T-helper 17 cell (primary cell): ENCODE results near the gene F2RL1. TPM values are rescaled to one million over a fixed set of nuclear protein-coding genes. Genes with fewer than 3 reads are reported as not detected.

Source experiments
- ATAC-seq: fragments of 150-1000 bp; cut with Tn5 transposase; 2 replicates; pipeline ENCODE4 v1.10.0; 2021; ENCODE audit warnings: mild to moderate bottlenecking, moderate library complexity
- DNase-seq, 3 donors: peaks; one replicate each; pipeline versions ENCODE4 v3.0.0 to v3.0.0-alpha.2; 2020 to 2021
- H3K9me3 ChIP-seq: one replicate; pipeline ENCODE4 v1.7.0; 2013; ENCODE audit warnings: low read length, mild to moderate bottlenecking; ENCODE audit not compliant: control insufficient read depth, poor library complexity, severe bottlenecking
- H3K27ac Mint-ChIP-seq: one replicate; pipeline ENCODE4 v1.8.0; 2022; ENCODE audit warnings: mild to moderate bottlenecking, moderate library complexity, mixed read lengths
- H3K27me3 Mint-ChIP-seq: one replicate; pipeline ENCODE4 v1.8.0; 2022; ENCODE audit warnings: mixed read lengths
- H3K36me3 Mint-ChIP-seq: one replicate; pipeline ENCODE4 v1.8.0; 2022; ENCODE audit warnings: low read depth, mixed read lengths
- H3K4me1 Mint-ChIP-seq: one replicate; pipeline ENCODE4 v1.8.0; 2022; ENCODE audit warnings: mild to moderate bottlenecking, mixed read lengths
- H3K4me3 Mint-ChIP-seq: one replicate; pipeline ENCODE4 v1.8.0; 2022; ENCODE audit warnings: mild to moderate bottlenecking, moderate library complexity, mixed read lengths
- total RNA-seq, 4 donors: library from RNA in 2 of 4; stranded (reverse) in 2 of 4; gene quantifications; one replicate each; pipeline ENCODE4 v1.2.3 and lab custom pipeline; 2022 to 2026

The F2RL1 gene
- total RNA-seq, 2 donors from 2014 or later = 0.94 to 1.1 TPM

DNA sequence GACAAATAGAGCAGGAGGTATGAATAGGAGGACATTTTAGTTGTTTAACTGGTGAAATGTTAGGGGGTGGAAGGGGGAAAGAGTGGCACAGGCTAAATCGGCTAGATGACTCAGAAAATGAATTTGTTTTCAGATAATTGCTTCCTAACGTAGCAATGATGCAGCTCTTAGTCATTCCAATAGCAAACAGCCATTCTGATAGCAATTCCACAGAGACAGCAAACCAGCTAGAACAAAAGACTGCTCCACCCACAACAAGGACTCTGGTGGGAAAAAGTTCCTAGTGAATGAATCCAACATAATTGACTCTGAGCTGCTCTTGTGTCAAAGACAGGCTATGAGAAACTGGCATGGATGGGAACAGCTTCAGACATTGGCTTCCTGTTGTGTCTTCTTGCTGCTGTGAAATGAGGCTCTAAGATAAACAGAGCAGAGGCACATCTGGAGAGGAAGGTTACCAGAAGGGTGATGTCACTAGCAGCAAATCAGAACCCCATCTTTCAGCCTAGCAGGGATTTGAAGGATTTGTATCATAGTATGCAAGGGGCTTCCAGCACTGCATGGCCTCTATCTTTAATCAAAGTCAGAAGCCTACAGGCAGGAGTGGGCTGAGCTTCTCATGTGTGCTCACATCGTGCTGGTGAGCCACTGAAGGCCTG is 28.1 kb upstream of the F2RL1 start:
- no peak overlapping the region for H3K4me3 Mint-ChIP-seq
- no peaks in the 10 kb centered on the region for H3K36me3 Mint-ChIP-seq
- peak overlapping the region; percentile 74 for H3K27ac Mint-ChIP-seq
- ATAC-seq = peak; percentile 78
- H3K27me3 Mint-ChIP-seq = no peaks in the 10 kb centered on the region
- H3K9me3 ChIP-seq = no peaks in the 10 kb centered on the region
- no peak for DNase-seq
- peaks cover 8% of the 10 kb centered on the region for H3K4me1 Mint-ChIP-seq

GRCh38 chr5:76791461-76791860 is 27.4 kb upstream of the F2RL1 start:
- peak overlapping the region; percentile 74 for H3K27ac Mint-ChIP-seq
- ATAC-seq = no peak
- no peaks in the 10 kb centered on the region for H3K36me3 Mint-ChIP-seq
- no peaks in the 10 kb centered on the region for H3K27me3 Mint-ChIP-seq
- no peaks in the 10 kb centered on the region for H3K9me3 ChIP-seq
- peaks cover 8% of the 10 kb centered on the region for H3K4me1 Mint-ChIP-seq
- H3K4me3 Mint-ChIP-seq = no peak overlapping the region
- DNase-seq = no peak

DNA sequence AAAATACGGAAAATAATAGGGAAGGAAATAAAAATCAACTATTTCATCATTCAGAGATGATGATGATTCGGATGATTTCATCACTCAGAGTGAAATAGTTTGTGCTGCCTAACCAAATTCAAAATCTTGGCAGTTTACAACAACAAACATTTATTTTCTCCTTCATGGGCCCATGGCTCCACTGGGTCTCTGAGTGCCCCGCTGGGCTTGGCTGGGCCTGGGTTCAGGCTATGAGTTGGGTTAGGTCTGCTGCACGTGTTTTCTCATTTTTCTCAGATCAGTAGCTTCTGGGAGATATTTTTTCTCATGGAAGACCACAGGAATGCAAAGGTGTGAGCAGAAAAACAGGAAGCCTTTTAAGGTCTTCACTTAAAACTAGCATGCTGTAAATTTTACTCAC is 24.0 kb upstream of the F2RL1 start:
- peaks cover 8% of the 10 kb centered on the region for H3K4me1 Mint-ChIP-seq
- no peaks in the 10 kb centered on the region for H3K9me3 ChIP-seq
- H3K27ac Mint-ChIP-seq = no peak overlapping the region
- H3K4me3 Mint-ChIP-seq = no peak overlapping the region
- peaks cover 3% of the 10 kb centered on the region for H3K36me3 Mint-ChIP-seq
- ATAC-seq (no peak), DNase-seq (no peak)
- no peaks in the 10 kb centered on the region for H3K27me3 Mint-ChIP-seq

DNA sequence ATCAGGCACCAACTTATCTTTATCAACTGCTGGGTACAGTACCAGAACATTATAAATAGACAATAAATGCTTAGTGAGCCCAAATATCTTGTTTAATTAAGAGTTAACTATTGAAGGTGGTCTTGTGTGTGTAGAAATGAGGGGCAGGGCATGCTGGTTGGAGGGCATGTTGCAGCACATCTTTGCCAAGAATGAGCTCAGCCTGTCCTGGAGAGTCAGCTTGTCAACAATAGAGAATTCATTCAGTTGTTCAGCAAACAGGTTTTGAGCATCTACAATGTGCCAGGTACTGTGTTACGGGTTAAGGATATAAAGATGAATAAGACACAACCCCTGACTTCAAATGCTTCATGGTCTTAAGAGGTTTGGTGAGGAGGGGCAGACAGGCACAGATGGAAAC is 19.2 kb upstream of the F2RL1 start:
- Mint-ChIP-seq H3K27me3 (peaks cover 7% of the 10 kb centered on the region), H3K4me3 (no peak overlapping the region), H3K4me1 (no peaks in the 10 kb centered on the region), H3K36me3 (peaks cover 7% of the 10 kb centered on the region), H3K27ac (no peak overlapping the region)
- H3K9me3 ChIP-seq = no peaks in the 10 kb centered on the region
- DNase-seq (no peak), ATAC-seq (no peak)

DNA sequence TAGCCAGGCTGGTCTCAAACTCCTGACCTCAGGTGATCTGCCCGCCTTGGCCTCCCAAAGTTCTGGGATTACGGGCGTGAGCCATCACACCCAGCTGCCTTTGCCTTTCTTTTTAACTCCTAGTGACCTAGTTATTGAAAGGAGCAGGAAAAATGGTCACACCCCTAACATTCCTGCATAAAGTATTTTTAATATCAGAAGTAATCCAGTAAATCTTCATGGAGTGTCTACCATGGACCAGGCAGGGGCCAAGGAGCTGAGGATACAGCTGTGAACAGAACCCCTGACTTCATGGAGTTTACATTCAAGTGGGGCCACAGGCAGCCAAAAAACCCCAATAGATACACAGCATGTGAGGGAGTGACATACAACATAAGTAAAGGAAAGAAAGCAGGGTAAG is 18.3 kb upstream of the F2RL1 start:
- DNase-seq (no peak), ATAC-seq (no peak)
- no peak overlapping the region for H3K27ac Mint-ChIP-seq
- peaks cover 7% of the 10 kb centered on the region for H3K27me3 Mint-ChIP-seq
- no peak overlapping the region for H3K4me3 Mint-ChIP-seq
- peaks cover 7% of the 10 kb centered on the region for H3K36me3 Mint-ChIP-seq
- no peaks in the 10 kb centered on the region for H3K4me1 Mint-ChIP-seq
- H3K9me3 ChIP-seq = no peaks in the 10 kb centered on the region

- Mint-ChIP-seq H3K4me3 (no peak overlapping the region), H3K27me3 (peaks cover 7% of the 10 kb centered on the region), H3K27ac (no peak overlapping the region), H3K4me1 (no peaks in the 10 kb centered on the region), H3K36me3 (peaks cover 7% of the 10 kb centered on the region)
- no peaks in the 10 kb centered on the region for H3K9me3 ChIP-seq
- ATAC-seq (no peak), DNase-seq (no peak)
These were observed 17.5 kb upstream of the F2RL1 start for GRCh38 chr5:76801159-76801802.

GRCh38 chr5:76801803-76802195 is 17.0 kb upstream of the F2RL1 start:
- Mint-ChIP-seq H3K27ac (no peak overlapping the region), H3K36me3 (peaks cover 7% of the 10 kb centered on the region), H3K4me1 (no peaks in the 10 kb centered on the region), H3K4me3 (no peak overlapping the region), H3K27me3 (peaks cover 7% of the 10 kb centered on the region)
- DNase-seq (no peak), ATAC-seq (no peak)
- H3K9me3 ChIP-seq = no peaks in the 10 kb centered on the region

DNA sequence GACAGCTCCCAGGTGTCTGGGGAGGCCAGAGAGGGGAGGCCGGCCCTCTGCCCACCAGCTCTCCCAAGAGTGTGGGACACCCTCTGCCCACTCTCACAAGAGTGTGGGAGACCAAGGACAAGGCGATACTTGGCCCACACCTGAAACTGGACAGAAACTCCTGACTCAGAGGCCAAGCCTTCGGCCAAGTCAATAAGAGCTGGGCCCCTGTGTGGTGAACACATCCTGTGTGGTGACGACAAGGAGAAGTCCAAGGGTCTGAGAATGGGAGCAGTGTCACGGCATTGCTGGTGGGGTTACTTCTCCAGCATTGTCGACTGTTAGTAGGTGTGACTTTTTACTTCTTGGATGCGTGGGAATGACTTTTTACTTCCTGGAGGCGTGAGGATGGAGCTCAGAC is 14.6 kb upstream of the F2RL1 start:
- DNase-seq (no peak), ATAC-seq (no peak)
- Mint-ChIP-seq H3K4me1 (peaks cover 3% of the 10 kb centered on the region), H3K4me3 (no peak overlapping the region), H3K27me3 (peaks cover 7% of the 10 kb centered on the region), H3K36me3 (peaks cover 9% of the 10 kb centered on the region), H3K27ac (no peak overlapping the region)
- H3K9me3 ChIP-seq = no peaks in the 10 kb centered on the region

DNA sequence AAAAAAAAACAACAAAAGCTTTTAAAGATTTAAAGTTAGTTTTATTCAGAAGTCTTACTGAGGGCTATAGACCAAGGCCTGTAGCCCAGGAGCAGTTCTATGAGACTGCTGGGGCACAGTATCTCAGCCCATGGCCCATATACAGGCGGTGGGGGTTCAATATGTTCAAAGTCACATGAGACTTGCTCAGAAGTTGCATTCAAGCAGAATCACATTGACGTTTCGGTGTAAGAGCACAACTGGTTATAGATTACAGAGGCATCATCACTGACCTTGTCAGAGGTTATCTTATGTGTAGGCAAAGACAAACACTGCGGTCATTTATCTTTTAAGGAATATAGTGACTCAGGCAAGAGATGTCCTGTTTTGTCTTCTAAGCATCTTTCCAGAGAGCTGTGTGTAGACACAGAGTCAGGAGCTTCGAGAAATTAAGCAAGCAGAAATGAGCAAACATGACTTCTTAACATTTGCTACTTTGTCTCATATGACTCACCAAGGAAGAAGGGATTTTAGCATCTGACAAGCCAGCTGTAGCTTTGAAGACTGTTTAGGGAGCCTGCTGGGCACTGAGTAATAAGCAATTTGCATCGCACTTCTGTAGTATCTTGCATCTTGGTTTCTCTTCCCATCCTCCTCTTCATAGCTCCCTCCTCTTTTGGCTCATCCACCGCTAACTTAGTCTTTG is 12.9 kb upstream of the F2RL1 start:
- no peaks in the 10 kb centered on the region for H3K9me3 ChIP-seq
- Mint-ChIP-seq H3K27ac (no peak overlapping the region), H3K4me1 (peaks cover 3% of the 10 kb centered on the region), H3K27me3 (peaks cover 7% of the 10 kb centered on the region), H3K4me3 (no peak overlapping the region), H3K36me3 (peaks cover 5% of the 10 kb centered on the region)
- DNase-seq (no peak), ATAC-seq (no peak)

- DNase-seq = no peak
- peaks cover under 1% of the 10 kb centered on the region for H3K27me3 Mint-ChIP-seq
- no peak overlapping the region for H3K4me3 Mint-ChIP-seq
- no peaks in the 10 kb centered on the region for H3K9me3 ChIP-seq
- no peak overlapping the region for H3K27ac Mint-ChIP-seq
- H3K36me3 Mint-ChIP-seq = peaks cover 5% of the 10 kb centered on the region
- peaks cover 3% of the 10 kb centered on the region for H3K4me1 Mint-ChIP-seq
- no peak for ATAC-seq
These were observed 11.5 kb upstream of the F2RL1 start for GRCh38 chr5:76807296-76807695.

- Mint-ChIP-seq H3K27ac (no peak overlapping the region), H3K4me3 (no peak overlapping the region), H3K27me3 (no peaks in the 10 kb centered on the region), H3K4me1 (peaks cover 3% of the 10 kb centered on the region), H3K36me3 (peaks cover 2% of the 10 kb centered on the region)
- no peaks in the 10 kb centered on the region for H3K9me3 ChIP-seq
- no peak for DNase-seq
- ATAC-seq = no peak
These were observed 10.6 kb upstream of the F2RL1 start for GRCh38 chr5:76808141-76808691.

DNA sequence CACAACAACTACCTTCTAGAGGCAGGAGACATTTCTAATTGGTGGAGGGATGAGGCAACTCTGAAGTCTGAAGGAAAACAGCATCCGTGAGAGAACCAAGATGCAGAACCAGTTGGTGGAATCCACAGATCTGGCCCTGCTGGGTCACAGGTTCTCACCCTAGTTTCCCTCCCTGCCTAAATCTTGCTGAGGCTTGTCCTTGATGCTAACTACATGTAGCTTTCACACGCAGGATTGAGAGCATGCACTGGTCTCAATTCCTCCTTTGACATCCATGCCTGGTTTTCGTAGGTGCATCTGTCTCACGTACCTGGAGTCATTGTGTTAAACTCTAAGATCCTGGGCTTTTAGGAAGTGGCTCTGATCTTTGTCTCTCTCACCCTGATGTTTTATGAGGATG is 9.7 kb upstream of the F2RL1 start:
- no peak overlapping the region for H3K4me3 Mint-ChIP-seq
- H3K36me3 Mint-ChIP-seq = peaks cover 2% of the 10 kb centered on the region
- ATAC-seq (no peak), DNase-seq (no peak)
- H3K27ac Mint-ChIP-seq = no peak overlapping the region
- no peaks in the 10 kb centered on the region for H3K9me3 ChIP-seq
- peaks cover 3% of the 10 kb centered on the region for H3K4me1 Mint-ChIP-seq
- no peaks in the 10 kb centered on the region for H3K27me3 Mint-ChIP-seq

DNA sequence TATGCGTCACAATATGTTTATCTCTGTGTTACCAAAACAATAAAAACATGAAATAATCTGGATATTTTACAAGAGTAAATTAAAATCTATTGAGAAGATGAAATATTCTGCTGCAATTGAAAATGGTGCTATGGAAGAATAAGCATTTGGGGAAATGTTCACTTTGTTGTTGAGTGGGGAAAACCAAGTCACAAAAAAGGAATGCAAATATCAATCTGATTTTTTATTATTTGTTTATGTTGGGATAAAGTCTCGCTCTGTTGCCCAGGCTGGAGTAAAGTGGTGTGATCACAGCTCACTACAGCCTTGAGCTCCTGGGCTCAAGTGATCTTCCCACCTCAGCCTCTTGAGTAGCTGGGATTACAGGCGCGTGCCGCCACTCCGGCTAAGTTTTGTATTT is 8.6 kb upstream of the F2RL1 start:
- Mint-ChIP-seq H3K27ac (no peak overlapping the region), H3K4me1 (peaks cover 4% of the 10 kb centered on the region), H3K4me3 (no peak overlapping the region), H3K36me3 (peaks cover 2% of the 10 kb centered on the region), H3K27me3 (peaks cover 3% of the 10 kb centered on the region)
- H3K9me3 ChIP-seq = no peaks in the 10 kb centered on the region
- DNase-seq = no peak
- ATAC-seq = no peak
